ENCODE results near the gene GPR107. TPM values are rescaled to one million over a fixed set of nuclear protein-coding genes. Genes with fewer than 3 reads are reported as not detected.

The GPR107 gene
- total RNA-seq, 2 experiments from 2014 or later, result 25.1 to 26.3 TPM

GRCh38 chr9:130175355-130175754, 121.6 kb downstream of the GPR107 start:
- Mint-ChIP-seq H3K27me3 (peaks cover 26% of the 10 kb centered on the region), H3K9me3 (no peaks in the 10 kb centered on the region), H3K36me3 (ENCODE audit: low read depth) (no peaks in the 10 kb centered on the region), H3K4me1 (peaks cover 11% of the 10 kb centered on the region), H3K27ac (no peak overlapping the region), H3K4me3 (no peak overlapping the region)
- POLR2A ChIA-PET, result interaction anchor here (1.9 kb wide), 1 partner anchor 47 kb away, joined by 7 read pairs; no protein-coding TSS in a partner anchor
- no peak for DNase-seq
- CTCF ChIA-PET, result interaction anchor here (1.4 kb wide), 1 partner anchor 61 kb away, joined by 3 read pairs; no protein-coding TSS in a partner anchor

- Mint-ChIP-seq H3K4me1 (peaks cover 8% of the 10 kb centered on the region), H3K9me3 (no peaks in the 10 kb centered on the region), H3K36me3 (ENCODE audit: low read depth) (no peaks in the 10 kb centered on the region), H3K4me3 (no peak overlapping the region), H3K27me3 (peaks cover 15% of the 10 kb centered on the region), H3K27ac (no peak overlapping the region)
- DNase-seq, result no peak
- ChIA-PET POLR2A (no interaction called here), CTCF (no interaction called here)
These were observed 123.1 kb downstream of the GPR107 start for GRCh38 chr9:130176760-130177159.

DNA sequence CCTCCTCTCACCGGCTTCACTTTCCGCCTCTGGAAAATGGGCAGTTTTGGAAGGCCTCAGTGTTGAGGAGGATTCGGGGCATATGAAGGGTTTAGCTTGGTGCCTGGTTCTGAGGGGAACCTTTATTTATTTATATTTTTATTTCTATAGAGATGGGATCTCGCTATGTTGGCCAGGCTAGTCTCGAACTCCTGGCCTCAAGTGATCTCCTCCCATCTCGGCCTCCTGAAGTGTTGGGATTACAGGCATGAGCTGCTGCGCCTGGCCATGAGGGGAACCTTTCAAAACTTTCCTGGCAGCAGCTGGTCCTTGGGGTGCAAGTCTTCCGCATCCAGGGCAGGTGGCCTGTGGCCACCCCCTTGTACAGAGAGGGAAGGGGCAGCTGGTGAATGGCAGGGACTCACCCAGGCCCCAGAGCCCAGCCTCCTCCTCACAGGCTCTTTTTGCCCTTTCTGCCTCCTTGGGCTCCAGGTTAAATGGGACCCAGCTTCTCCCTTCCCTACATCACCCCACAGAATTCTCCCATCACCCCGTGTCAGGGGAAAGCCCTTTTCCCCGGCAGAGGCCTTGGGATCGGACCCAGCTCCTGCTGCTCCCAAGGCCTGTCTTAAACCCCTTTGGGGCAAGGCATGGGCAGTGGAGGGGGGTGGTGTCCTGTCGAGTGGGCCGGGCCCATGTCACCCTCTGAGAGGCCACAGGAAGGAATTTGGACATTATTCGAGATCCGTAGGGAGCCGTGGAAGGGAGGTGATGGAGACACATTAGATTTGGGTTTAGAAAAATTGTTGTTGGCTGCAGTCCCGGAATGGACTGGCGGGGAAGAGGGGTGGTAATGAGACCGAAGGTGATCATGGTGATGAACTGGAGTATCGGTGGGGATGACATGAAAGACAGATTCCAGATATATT, 124.4 kb downstream of the GPR107 start:
- peaks cover 7% of the 10 kb centered on the region for H3K4me1 Mint-ChIP-seq
- H3K27ac Mint-ChIP-seq, result no peak overlapping the region
- no peak for DNase-seq
- ChIA-PET CTCF (no interaction called here), POLR2A (no interaction called here)
- no peaks in the 10 kb centered on the region for H3K9me3 Mint-ChIP-seq
- no peaks in the 10 kb centered on the region for H3K36me3 Mint-ChIP-seq (ENCODE audit: low read depth)
- peaks cover 15% of the 10 kb centered on the region for H3K27me3 Mint-ChIP-seq
- H3K4me3 Mint-ChIP-seq, result no peak overlapping the region

DNA sequence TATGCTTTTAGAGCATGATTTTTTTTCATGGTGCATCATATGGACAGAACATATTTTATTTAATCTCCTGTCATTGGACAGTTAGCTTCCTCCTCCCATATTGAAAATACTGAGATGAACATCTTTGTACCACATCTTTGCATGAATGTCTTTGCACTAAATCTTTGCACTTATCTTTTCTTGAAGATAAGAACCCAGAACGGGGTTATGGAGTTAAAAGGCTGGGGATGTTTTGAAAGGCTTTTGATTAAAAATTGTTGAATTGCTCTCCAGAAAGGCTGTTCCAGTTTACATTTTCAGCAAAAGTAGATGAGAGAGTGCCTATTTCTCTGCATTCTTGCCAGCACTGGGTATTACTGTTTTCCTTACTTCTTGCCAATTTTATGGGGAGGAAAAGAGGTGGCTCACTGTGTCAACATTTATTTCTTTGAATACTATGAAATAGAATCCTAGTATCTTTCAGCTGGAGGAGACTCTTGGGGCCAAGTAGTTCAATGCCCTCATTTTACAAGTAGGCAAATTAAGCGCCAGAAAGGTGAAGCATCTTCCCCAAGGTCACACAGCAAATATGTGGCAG, 125.7 kb downstream of the GPR107 start:
- CTCF ChIA-PET, result no interaction called here
- H3K36me3 Mint-ChIP-seq (ENCODE audit: low read depth), result no peaks in the 10 kb centered on the region
- no peaks in the 10 kb centered on the region for H3K9me3 Mint-ChIP-seq
- H3K4me3 Mint-ChIP-seq, result no peak overlapping the region
- POLR2A ChIA-PET, result no interaction called here
- H3K4me1 Mint-ChIP-seq, result no peaks in the 10 kb centered on the region
- H3K27me3 Mint-ChIP-seq, result peaks cover 2% of the 10 kb centered on the region
- H3K27ac Mint-ChIP-seq, result no peak overlapping the region
- DNase-seq, result no peak

- H3K9me3 Mint-ChIP-seq, result no peaks in the 10 kb centered on the region
- H3K4me3 Mint-ChIP-seq, result no peak overlapping the region
- H3K27ac Mint-ChIP-seq, result no peak overlapping the region
- no peaks in the 10 kb centered on the region for H3K36me3 Mint-ChIP-seq (ENCODE audit: low read depth)
- CTCF ChIA-PET, result no interaction called here
- DNase-seq, result no peak
- H3K27me3 Mint-ChIP-seq, result no peaks in the 10 kb centered on the region
- POLR2A ChIA-PET, result no interaction called here
- H3K4me1 Mint-ChIP-seq, result no peaks in the 10 kb centered on the region
These were observed 126.8 kb downstream of the GPR107 start for GRCh38 chr9:130180516-130180915.

DNA sequence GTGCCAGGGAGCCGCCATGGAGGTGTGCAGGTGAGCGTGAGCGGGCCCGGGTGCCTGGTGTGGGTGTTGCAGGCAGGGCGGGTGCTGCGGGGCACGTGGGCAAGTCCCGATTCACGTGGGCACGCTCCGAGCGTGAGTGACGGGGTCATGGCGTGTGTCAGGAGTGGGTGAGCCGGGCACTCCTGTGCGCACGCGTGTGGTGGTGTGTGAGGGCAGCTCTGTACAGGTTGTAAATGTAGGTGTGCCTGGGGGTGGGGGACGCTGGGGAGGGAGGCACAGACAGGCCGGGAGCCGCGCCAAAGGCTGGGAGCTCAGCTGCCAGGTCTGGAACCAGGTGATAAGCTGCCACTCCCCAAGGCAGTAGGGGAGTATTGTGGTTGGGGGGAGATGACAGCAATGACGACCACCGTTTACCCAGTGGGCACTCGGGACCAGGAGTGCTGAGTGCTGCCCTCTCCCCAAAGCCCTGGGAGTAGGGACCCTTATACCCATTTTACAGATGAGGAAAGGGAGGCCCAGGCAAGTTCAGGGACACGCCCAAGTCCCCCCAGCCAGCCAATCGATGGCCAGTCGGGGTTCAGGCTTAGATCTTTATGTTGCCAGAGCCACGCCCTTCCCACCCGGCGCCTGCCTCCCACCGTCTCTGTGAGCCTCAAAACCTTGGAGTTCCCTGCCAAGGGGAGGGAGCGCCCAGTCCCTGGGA, 128.1 kb downstream of the GPR107 start:
- no peaks in the 10 kb centered on the region for H3K9me3 Mint-ChIP-seq
- ChIA-PET POLR2A (no interaction called here), CTCF (no interaction called here)
- no peaks in the 10 kb centered on the region for H3K4me1 Mint-ChIP-seq
- no peak overlapping the region for H3K4me3 Mint-ChIP-seq
- no peak for DNase-seq
- no peaks in the 10 kb centered on the region for H3K36me3 Mint-ChIP-seq (ENCODE audit: low read depth)
- no peaks in the 10 kb centered on the region for H3K27me3 Mint-ChIP-seq
- H3K27ac Mint-ChIP-seq, result no peak overlapping the region

DNA sequence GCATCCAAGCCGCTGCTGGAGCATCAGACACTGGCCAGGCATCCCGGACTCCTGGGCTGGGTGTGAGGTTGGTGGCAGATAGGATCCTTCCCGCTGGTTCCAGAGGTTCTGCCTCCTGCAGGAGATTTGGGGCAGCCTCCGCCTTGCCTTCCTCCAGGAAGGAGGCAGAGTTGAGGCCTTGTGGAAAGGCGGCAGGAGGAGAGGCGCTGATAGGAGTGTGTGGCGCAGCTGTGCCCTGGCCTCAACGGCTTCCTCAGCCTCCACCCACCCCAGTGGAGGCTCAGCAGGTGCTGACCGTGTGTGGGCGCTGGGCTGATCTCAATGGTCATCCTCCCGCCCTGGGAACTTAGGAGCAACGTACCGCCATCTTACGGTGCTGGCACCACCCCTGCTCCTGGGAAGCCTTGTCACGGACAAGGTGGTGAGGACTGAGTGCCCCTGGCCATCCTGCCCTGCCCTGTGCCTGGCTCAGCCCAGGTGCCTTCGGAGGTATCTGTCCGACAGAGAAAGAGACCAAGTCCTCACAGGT, 128.7 kb downstream of the GPR107 start:
- H3K36me3 Mint-ChIP-seq (ENCODE audit: low read depth), result no peaks in the 10 kb centered on the region
- ChIA-PET POLR2A (no interaction called here), CTCF (no interaction called here)
- no peaks in the 10 kb centered on the region for H3K9me3 Mint-ChIP-seq
- H3K4me1 Mint-ChIP-seq, result no peaks in the 10 kb centered on the region
- H3K27ac Mint-ChIP-seq, result no peak overlapping the region
- H3K27me3 Mint-ChIP-seq, result no peaks in the 10 kb centered on the region
- no peak overlapping the region for H3K4me3 Mint-ChIP-seq
- no peak for DNase-seq

DNA sequence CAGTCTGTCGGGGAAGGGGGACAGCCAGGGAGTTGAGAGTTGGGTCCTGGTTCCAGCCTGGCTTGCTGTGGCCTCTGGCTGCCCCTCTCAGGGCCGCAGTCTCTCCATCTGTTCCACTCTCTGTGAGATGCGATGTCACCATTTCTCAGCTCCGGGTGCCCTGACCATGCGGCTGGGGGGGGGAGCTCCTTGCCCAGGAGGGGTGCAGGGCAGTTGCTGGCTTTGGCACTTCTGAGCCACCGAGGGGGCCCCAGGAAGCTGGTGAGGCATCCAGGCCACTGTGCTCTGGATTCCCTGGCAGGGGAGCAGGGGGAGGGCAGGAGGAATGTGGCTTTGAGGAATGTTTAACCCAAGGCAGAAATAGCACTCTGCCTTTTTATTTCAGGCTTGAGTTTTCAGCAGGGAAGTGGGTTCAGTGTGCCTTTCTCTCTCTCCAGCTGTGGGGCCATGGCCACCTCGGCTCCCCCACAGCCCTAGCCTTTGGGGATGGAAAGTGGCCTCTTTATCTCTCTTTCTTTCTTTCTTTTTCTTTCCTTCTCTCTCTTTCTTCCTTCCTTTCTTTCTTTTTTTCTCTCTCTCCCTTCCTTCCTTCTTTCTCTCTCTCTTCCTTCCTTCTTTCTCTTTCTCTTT, 129.5 kb downstream of the GPR107 start:
- DNase-seq, result no peak
- no peaks in the 10 kb centered on the region for H3K9me3 Mint-ChIP-seq
- no peak overlapping the region for H3K4me3 Mint-ChIP-seq
- H3K27ac Mint-ChIP-seq, result no peak overlapping the region
- no peaks in the 10 kb centered on the region for H3K36me3 Mint-ChIP-seq (ENCODE audit: low read depth)
- POLR2A ChIA-PET, result no interaction called here
- H3K27me3 Mint-ChIP-seq, result no peaks in the 10 kb centered on the region
- H3K4me1 Mint-ChIP-seq, result no peaks in the 10 kb centered on the region
- CTCF ChIA-PET, result interaction anchor here (0.6 kb wide), 1 partner anchor 446 kb away, joined by 3 read pairs; no protein-coding TSS in a partner anchor

GRCh38 chr9:130185017-130185416, 131.3 kb downstream of the GPR107 start:
- no peaks in the 10 kb centered on the region for H3K27me3 Mint-ChIP-seq
- H3K4me1 Mint-ChIP-seq, result no peaks in the 10 kb centered on the region
- CTCF ChIA-PET, result no interaction called here
- no peak for DNase-seq
- no peaks in the 10 kb centered on the region for H3K36me3 Mint-ChIP-seq (ENCODE audit: low read depth)
- H3K27ac Mint-ChIP-seq, result no peak overlapping the region
- POLR2A ChIA-PET, result no interaction called here
- H3K9me3 Mint-ChIP-seq, result no peaks in the 10 kb centered on the region
- H3K4me3 Mint-ChIP-seq, result no peak overlapping the region

GRCh38 chr9:130185490-130186031, 131.9 kb downstream of the GPR107 start:
- H3K9me3 Mint-ChIP-seq, result no peaks in the 10 kb centered on the region

GRCh38 chr9:130186051-130186450, 132.3 kb downstream of the GPR107 start:
- ChIA-PET CTCF (no interaction called here), POLR2A (no interaction called here)
- no peak for DNase-seq
- no peak overlapping the region for H3K27ac Mint-ChIP-seq
- no peaks in the 10 kb centered on the region for H3K36me3 Mint-ChIP-seq (ENCODE audit: low read depth)
- H3K4me3 Mint-ChIP-seq, result no peak overlapping the region
- H3K27me3 Mint-ChIP-seq, result no peaks in the 10 kb centered on the region
- H3K9me3 Mint-ChIP-seq, result no peaks in the 10 kb centered on the region
- no peaks in the 10 kb centered on the region for H3K4me1 Mint-ChIP-seq

More at GRCh38 chr9:130185490-130186031, 131.9 kb downstream of the GPR107 start:
- Mint-ChIP-seq H3K4me1 (no peaks in the 10 kb centered on the region), H3K27ac (no peak overlapping the region), H3K4me3 (no peak overlapping the region), H3K36me3 (ENCODE audit: low read depth) (no peaks in the 10 kb centered on the region), H3K27me3 (no peaks in the 10 kb centered on the region)
- CTCF ChIA-PET, result no interaction called here
- no peak for DNase-seq
- POLR2A ChIA-PET, result no interaction called here

GRCh38 chr9:130186839-130187522, 133.3 kb downstream of the GPR107 start:
- Mint-ChIP-seq H3K36me3 (ENCODE audit: low read depth) (no peaks in the 10 kb centered on the region), H3K4me3 (no peak overlapping the region), H3K4me1 (no peaks in the 10 kb centered on the region), H3K9me3 (no peaks in the 10 kb centered on the region), H3K27ac (no peak overlapping the region), H3K27me3 (no peaks in the 10 kb centered on the region)
- POLR2A ChIA-PET, result no interaction called here
- DNase-seq, result no peak
- CTCF ChIA-PET, result no interaction called here

Measured in activated CD4-positive, alpha-beta memory T cell treated with anti-CD3 and anti-CD28 coated beads, Interleukin-2, amount 10 ng/mL, durations not matched to agents 7 days and 5 days (primary cell).